ENCODE measurements around the gene NT5E. TPM values are rescaled to one million over a fixed set of nuclear protein-coding genes. Genes with fewer than 3 reads are reported as not detected.
"Not testable (repeated sequence)": the region's sequence is repeated elsewhere in the genome, so short reads cannot be mapped to it uniquely, and the experiment has no call there.

The NT5E gene
- total and polyA plus RNA-seq, 4 donors: 3.2 to 13.9 (median 8.5) TPM

DNA sequence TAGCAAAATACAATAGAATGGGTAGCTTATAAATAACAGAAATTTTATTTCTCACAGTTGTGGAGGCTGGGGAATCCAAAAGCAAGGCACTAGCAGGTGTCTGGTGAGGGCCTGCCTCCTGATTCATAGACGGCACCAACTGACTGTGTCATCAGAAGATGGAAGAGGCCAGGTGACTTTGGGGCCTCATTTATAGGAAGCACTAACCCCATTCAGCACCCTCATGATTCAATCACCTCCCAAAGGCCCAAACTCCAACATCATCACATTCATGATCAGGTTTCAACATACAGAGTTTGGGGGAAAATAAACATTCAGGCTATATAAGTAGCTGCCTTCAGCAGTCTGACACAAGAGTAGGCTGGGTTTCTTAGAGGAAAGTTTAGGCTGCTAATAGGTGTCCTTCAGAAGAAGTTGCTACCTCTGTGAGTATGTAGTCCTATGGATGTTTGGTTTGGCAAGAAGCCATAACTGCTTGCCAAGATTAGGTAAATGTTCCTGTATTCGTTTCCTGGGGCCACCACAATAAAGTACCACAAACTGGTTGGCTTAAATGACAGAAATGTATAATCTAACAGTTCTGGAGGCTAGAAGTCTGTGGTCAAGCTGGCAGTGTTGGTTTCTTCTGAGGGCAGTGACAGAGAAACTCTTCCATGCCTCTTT lies 48.8 kb downstream of the NT5E start:
- Histone ChIP-seq H3K27me3 (ENCODE audit: control insufficient read depth in 3 of 3, insufficient read depth in 3 of 3, low read length in 2 of 3) (no peaks in the 10 kb centered on the region), H3K4me3 (no peak overlapping the region), H3K9ac (ENCODE audit: insufficient read depth in 1 of 2, low read length in 2 of 2) (no peak overlapping the region), H3K4me1 (ENCODE audit: control insufficient read depth in 5 of 5, insufficient read depth in 5 of 5, low read length in 5 of 5) (no peaks in the 10 kb centered on the region), H3K27ac (ENCODE audit: low read depth in 1 of 2, low read length in 1 of 2) (no peak overlapping the region), H3K9me3 (ENCODE audit: control insufficient read depth in 4 of 4, insufficient read depth in 3 of 4, low read length in 3 of 4) (no peaks in the 10 kb centered on the region), H3K36me3 (ENCODE audit: control insufficient read depth in 4 of 4, insufficient read depth in 4 of 4, low read length in 4 of 4) (peaks cover 0 to 4% (median 1%) of the 10 kb centered on the region in 4 donors)
- ATAC-seq (ENCODE audit: insufficient read depth, low FRiP score) (no peak), DNase-seq (peak in 2 of 3 donors; percentile 51 to 74)
- WGBS, 2 donors: 46 to 55% methylated on average over 2 of the region's 2 CpGs
- no peak for TF ChIP-seq CTCF (IDR thresholded peaks at IDR 0.05; ENCODE audit: control extremely low read depth, extremely low read depth)

DNA sequence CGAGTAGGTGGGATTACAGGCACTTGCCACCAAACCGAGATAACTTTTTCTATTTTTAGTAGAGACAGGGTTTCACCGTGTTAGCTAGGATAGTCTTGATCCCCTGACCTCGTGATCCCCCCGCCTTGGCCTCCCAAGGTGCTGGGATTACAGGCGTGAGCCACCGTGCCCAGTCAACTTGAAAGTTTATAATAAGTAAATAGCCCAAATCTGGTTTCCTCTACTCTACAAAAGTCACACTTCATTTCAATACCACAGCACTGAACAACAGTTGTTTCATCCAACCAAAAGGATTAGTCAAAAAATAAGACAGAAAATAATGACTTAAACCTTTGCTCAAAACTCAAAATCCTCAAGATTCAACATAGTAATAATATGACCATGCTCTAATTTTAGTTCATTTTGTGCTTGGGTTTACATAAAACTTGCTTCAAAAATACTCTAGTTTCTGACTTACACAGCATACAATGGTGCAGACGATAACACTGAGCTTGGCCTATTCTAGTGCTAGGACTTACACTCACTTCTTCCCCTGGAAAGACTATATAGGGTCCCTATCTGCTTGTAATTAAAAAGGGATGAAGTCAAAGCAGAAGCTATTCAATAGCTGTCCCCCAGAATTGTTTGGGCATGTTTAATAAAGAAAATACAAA lies 56.7 kb downstream of the NT5E start:
- Histone ChIP-seq H3K9me3 (ENCODE audit: control insufficient read depth in 4 of 4, insufficient read depth in 3 of 4, low read length in 3 of 4) (no peaks in the 10 kb centered on the region), H3K4me3 (no peak overlapping the region), H3K36me3 (ENCODE audit: control insufficient read depth in 4 of 4, insufficient read depth in 4 of 4, low read length in 4 of 4) (peaks cover 5 to 23% (median 8%) of the 10 kb centered on the region in 4 donors), H3K4me1 (ENCODE audit: control insufficient read depth in 5 of 5, insufficient read depth in 5 of 5, low read length in 5 of 5) (no peaks in the 10 kb centered on the region), H3K27ac (ENCODE audit: low read depth in 1 of 2, low read length in 1 of 2) (no peak overlapping the region), H3K9ac (ENCODE audit: insufficient read depth in 1 of 2, low read length in 2 of 2) (no peak overlapping the region), H3K27me3 (ENCODE audit: control insufficient read depth in 3 of 3, insufficient read depth in 3 of 3, low read length in 2 of 3) (no peaks in the 10 kb centered on the region)
- WGBS, 2 donors: 84 to 93% methylated on average over 8 of the region's 8 CpGs
- TF ChIP-seq CTCF (IDR thresholded peaks at IDR 0.05; ENCODE audit: control extremely low read depth, extremely low read depth): no peak
- ATAC-seq (ENCODE audit: insufficient read depth, low FRiP score) (no peak), DNase-seq (no peak)

GRCh38 chr6:85516168-85516567 lies 66.3 kb downstream of the NT5E start:
- no peak for DNase-seq
- H3K36me3 ChIP-seq (ENCODE audit: control insufficient read depth in 4 of 4, insufficient read depth in 4 of 4, low read length in 4 of 4): peaks cover 10 to 23% (median 21%) of the 10 kb centered on the region in 4 donors
- no peak for ATAC-seq (ENCODE audit: insufficient read depth, low FRiP score)
- H3K4me1 ChIP-seq (ENCODE audit: control insufficient read depth in 5 of 5, insufficient read depth in 5 of 5, low read length in 5 of 5): no peaks in the 10 kb centered on the region
- no peaks in the 10 kb centered on the region for H3K27me3 ChIP-seq (ENCODE audit: control insufficient read depth in 3 of 3, insufficient read depth in 3 of 3, low read length in 2 of 3)
- no peak overlapping the region for H3K4me3 ChIP-seq
- no peak overlapping the region for H3K27ac ChIP-seq (ENCODE audit: low read depth in 1 of 2, low read length in 1 of 2)
- no peaks in the 10 kb centered on the region for H3K9me3 ChIP-seq (ENCODE audit: control insufficient read depth in 4 of 4, insufficient read depth in 3 of 4, low read length in 3 of 4)
- no peak overlapping the region for H3K9ac ChIP-seq (ENCODE audit: insufficient read depth in 1 of 2, low read length in 2 of 2)
- TF ChIP-seq CTCF (IDR thresholded peaks at IDR 0.05; ENCODE audit: control extremely low read depth, extremely low read depth): no peak

DNA sequence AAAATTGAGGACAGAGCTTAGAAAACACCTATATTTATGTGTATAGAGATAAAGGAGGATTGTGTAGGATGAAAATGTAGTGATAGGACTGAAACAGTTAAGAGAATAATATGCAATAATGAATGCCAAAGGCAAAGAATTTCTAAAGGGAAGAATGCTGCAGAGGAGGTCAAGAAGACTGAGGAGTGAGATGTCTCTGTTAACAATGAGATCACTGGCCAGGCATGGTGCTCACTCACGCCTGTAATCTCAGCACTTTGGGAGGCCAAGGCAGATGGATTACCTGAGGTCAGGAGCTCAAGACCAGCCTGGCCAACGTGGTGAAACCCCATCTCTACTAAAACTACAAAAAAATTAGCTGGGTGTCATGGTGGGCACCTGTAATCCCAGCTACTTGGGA lies 74.4 kb downstream of the NT5E start:
- H3K4me3 ChIP-seq; H3K4me1 ChIP-seq (ENCODE audit: control insufficient read depth in 5 of 5, insufficient read depth in 5 of 5, low read length in 5 of 5); H3K27ac ChIP-seq (ENCODE audit: low read depth in 1 of 2, low read length in 1 of 2); DNase-seq; H3K9me3 ChIP-seq (ENCODE audit: control insufficient read depth in 4 of 4, insufficient read depth in 3 of 4, low read length in 3 of 4); H3K27me3 ChIP-seq (ENCODE audit: control insufficient read depth in 3 of 3, insufficient read depth in 3 of 3, low read length in 2 of 3); ATAC-seq (ENCODE audit: insufficient read depth, low FRiP score); H3K9ac ChIP-seq (ENCODE audit: insufficient read depth in 1 of 2, low read length in 2 of 2): not testable (repeated sequence)
- H3K36me3 ChIP-seq (ENCODE audit: control insufficient read depth in 4 of 4, insufficient read depth in 4 of 4, low read length in 4 of 4): peaks cover 9 to 21% (median 17%) of the 10 kb centered on the region in 4 donors
- 91 to 96% methylated on average over 2 of the region's 2 CpGs for WGBS, 2 donors
